ENCODE data around the gene CYFIP2. TPM values are rescaled to one million over a fixed set of nuclear protein-coding genes. Genes with fewer than 3 reads are reported as not detected.

Gene CYFIP2
- total and polyA plus RNA-seq, 2 of the 8 experiments (the other 6 are each of a cell fraction or from before 2014, with no cell fraction given): 45.1 to 80.6 TPM

- Histone ChIP-seq H2BK20ac (ENCODE audit: low read length) (no peak overlapping the region), H3K36me3 (ENCODE audit: control insufficient read depth in 2 of 4, insufficient read depth in 4 of 4, low read length in 3 of 4) (no peaks in the 10 kb centered on the region), H4K5ac (ENCODE audit: insufficient read length, low read depth, low read length) (no peak overlapping the region), H4K20me1 (replicated peaks in 1 of 2; ENCODE audit: control insufficient read depth in 1 of 2, insufficient read depth in 2 of 2, low read length in 2 of 2) (no peaks in the 10 kb centered on the region), H3K4me1 (replicated peaks in 1 of 4; ENCODE audit: control insufficient read depth in 3 of 4, insufficient read depth in 4 of 4, low read length in 3 of 4) (no peaks in the 10 kb centered on the region), H3K23ac (ENCODE audit: insufficient read length) (no peak overlapping the region), H3K23me2 (ENCODE audit: low read depth, low read length) (no peaks in the 10 kb centered on the region), H4K91ac (replicated peaks; ENCODE audit: insufficient read length, low read length) (no peak overlapping the region), H3K9me3 (ENCODE audit: insufficient read depth in 2 of 2, low read depth in 1 of 2, low read length in 1 of 2) (no peaks in the 10 kb centered on the region), H2BK12ac (ENCODE audit: low read depth, low read length) (no peak overlapping the region), H3K79me1 (ENCODE audit: low read depth, low read length) (no peaks in the 10 kb centered on the region), H3K4me3 (ENCODE audit: extremely low read depth in 1 of 4, insufficient read depth in 2 of 4, low read depth in 3 of 4, low read length in 4 of 4) (no peak overlapping the region), H3K18ac (ENCODE audit: extremely low read depth, low read length) (no peak overlapping the region), H2AK5ac (ENCODE audit: low read depth, low read length) (no peak overlapping the region), H2BK15ac (ENCODE audit: low read length) (no peak overlapping the region), H4K8ac (ENCODE audit: extremely low read depth, insufficient read depth, low read length) (no peak overlapping the region), H3K14ac (ENCODE audit: insufficient read length) (no peak overlapping the region), H3K4ac (replicated peaks; ENCODE audit: insufficient read length, low read depth, low read length) (no peak overlapping the region), H2BK120ac (replicated peaks; ENCODE audit: low read depth, low read length) (no peak overlapping the region), H3K27me3 (replicated peaks in 1 of 4; ENCODE audit: control insufficient read depth in 3 of 4, extremely low read depth in 1 of 4, insufficient read depth in 3 of 4, low read length in 3 of 4) (no peaks in the 10 kb centered on the region), H2AFZ (ENCODE audit: low read length) (no peak overlapping the region), H2BK5ac (ENCODE audit: low read depth, low read length) (no peak overlapping the region), H3K56ac (replicated peaks; ENCODE audit: insufficient read length, low read depth, low read length) (no peak overlapping the region), H3K27ac (ENCODE audit: low read depth, low read length) (no peak overlapping the region), H3K4me2 (ENCODE audit: insufficient read depth in 1 of 2, low read depth in 2 of 2, low read length in 2 of 2) (no peak overlapping the region), H3K9ac (replicated peaks in 1 of 4; ENCODE audit: extremely low read depth in 1 of 4, low read depth in 3 of 4, low read length in 3 of 4) (no peak overlapping the region), H3K79me2 (ENCODE audit: control insufficient read depth in 1 of 2, insufficient read depth in 2 of 2, low read length in 2 of 2) (no peaks in the 10 kb centered on the region)
- FAIRE-seq (no peak), DNase-seq (ENCODE audit: low read depth in 1 of 2, low spot score in 2 of 2) (no peak)
- CTCF ChIA-PET (ENCODE audit: partially characterized antibody): interaction anchor here (0.6 to 1.4 kb wide), 3 partner anchors 28 to 346 kb away, joined by 3 to 6 read pairs (median 4); no protein-coding TSS in a partner anchor
- POLR2A ChIA-PET (ENCODE audit: partially characterized antibody): no interaction called here
- TF ChIP-seq SP1 (IDR thresholded peaks at IDR 0.05; ENCODE audit: low read depth, low read length) (no peak), NANOG (IDR thresholded peaks at IDR 0.05; ENCODE audit: insufficient read depth, low read depth, low read length, poor library complexity, severe bottlenecking) (no peak), HDAC2 (IDR thresholded peaks at IDR 0.05; ENCODE audit: borderline replicate concordance in 1 of 2, low read depth in 2 of 2, low read length in 2 of 2) (no peak), BCL11A (IDR thresholded peaks at IDR 0.05; ENCODE audit: low read depth in 2 of 2, low read length in 2 of 2) (no peak)
- WGBS, 2 experiments (ENCODE audit: extremely low coverage in 1 of 2, insufficient coverage in 1 of 2, insufficient read length in 1 of 2, insufficient replicate concordance in 2 of 2, low coverage in 1 of 2, low lambda C conversion rate in 2 of 2, missing lambda C conversion rate in 1 of 2): 85% methylated on average over 6 of the region's 6 CpGs; no CpG with 5 or more reads in 1 of the 2 experiments
These were observed 40.2 kb upstream of the CYFIP2 start for GRCh38 chr5:157225469-157226422.

All from H1 (cell line).